Endometrial microvascular endothelial cells (primary cell): Measurements from ENCODE around the gene TMX3. TPM values are rescaled to one million over a fixed set of nuclear protein-coding genes. Genes with fewer than 3 reads are reported as not detected.

Source experiments
- in situ Hi-C: cut with HindIII; loops from 2 replicates; pipeline ENCODE4 v1.10.0; 2017; ENCODE audit warnings: low sequenced_read_pairs, low pct_unique_long_range_greater_than_20kb; ENCODE audit errors: inconsistent ontology term
- total RNA-seq: library from RNA; depleted of rRNA; stranded (reverse); fragments of >200 nt; gene quantifications from one replicate; pipeline ENCODE4 v1.2.3, GENCODE V29; 2015; ENCODE audit errors: inconsistent ontology term

TMX3 gene
- total RNA-seq, 1 donor from 2014 or later, result 61.2 TPM

- in situ Hi-C loops, result no loop called here
These were observed 72.9 kb downstream of the TMX3 start for GRCh38 chr18:68642003-68642402.

DNA sequence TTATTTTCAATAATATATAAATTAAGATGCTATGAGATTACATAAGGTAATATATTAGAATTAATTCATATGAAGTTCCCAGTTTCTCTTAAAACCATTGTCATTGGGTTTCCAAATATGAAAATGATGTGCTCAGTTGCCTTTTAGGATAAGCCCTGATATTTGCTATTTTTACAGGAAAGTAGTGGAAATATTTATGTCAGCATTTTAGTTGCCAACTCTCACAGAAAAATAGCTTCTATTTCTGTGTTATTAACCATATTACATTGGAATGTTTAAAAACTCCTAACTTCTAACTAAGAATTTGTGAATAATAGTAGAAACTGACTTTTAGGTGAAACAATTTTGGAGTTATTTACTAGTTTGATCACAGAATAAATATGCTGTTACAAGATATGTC lies 74.0 kb downstream of the TMX3 start:
- in situ Hi-C loops, result no loop called here

DNA sequence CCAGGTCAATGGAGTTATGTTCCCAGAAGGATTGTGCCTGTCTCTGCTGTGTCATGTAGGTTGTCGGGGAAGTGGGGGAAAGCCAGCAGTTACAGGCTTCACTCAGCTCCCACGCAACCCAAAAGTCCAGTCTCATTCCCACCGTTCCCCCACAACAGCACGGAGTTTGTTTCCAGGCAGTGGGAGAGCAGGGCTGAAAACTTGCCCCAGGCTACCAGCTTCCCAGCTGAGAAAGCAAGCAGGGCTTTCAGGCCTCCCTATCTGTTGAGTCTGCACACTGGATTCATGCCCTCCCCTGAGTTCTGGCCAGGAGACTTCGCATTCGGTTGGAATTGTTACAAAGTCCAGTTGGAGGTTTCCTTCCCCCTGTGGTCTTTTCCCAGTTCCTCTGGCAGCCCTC lies 76.3 kb downstream of the TMX3 start:
- in situ Hi-C loops, result no loop called here

GRCh38 chr18:68627812-68628211 lies 87.1 kb downstream of the TMX3 start:
- in situ Hi-C loops, result no loop called here

Other genes with a start within 250 kb of the TMX3 start
- 0.09 TPM for gene CCDC102B, start 83.0 kb upstream of the TMX3 start, total RNA-seq